Neuron (in vitro differentiated cells): Measurements from ENCODE around the gene SERPIND1.

ENCODE experiments used
- H2AFZ ChIP-seq: one replicate; pipeline ENCODE4 v1.6.1; 2013; ENCODE audit warnings: low read depth, mild to moderate bottlenecking, inconsistent platforms, low read length, moderate library complexity
- H3K27me3 ChIP-seq: one replicate; pipeline ENCODE4 v1.6.1; 2013; ENCODE audit warnings: low read length; ENCODE audit not compliant: insufficient read depth
- H3K36me3 ChIP-seq: one replicate; pipeline ENCODE4 v1.6.1; 2013; ENCODE audit warnings: low read length; ENCODE audit not compliant: insufficient read depth
- H3K4me1 ChIP-seq: one replicate; pipeline ENCODE4 v1.6.1; 2013; ENCODE audit warnings: low read length; ENCODE audit not compliant: insufficient read depth
- H3K4me3 ChIP-seq: 2 replicates; pipeline ENCODE4 v1.5.1; 2013; ENCODE audit warnings: mild to moderate bottlenecking, low read length, moderate library complexity
- H3K9me3 ChIP-seq: one replicate; pipeline ENCODE4 v1.6.1; 2013; ENCODE audit warnings: low read length

The SERPIND1 gene

DNA sequence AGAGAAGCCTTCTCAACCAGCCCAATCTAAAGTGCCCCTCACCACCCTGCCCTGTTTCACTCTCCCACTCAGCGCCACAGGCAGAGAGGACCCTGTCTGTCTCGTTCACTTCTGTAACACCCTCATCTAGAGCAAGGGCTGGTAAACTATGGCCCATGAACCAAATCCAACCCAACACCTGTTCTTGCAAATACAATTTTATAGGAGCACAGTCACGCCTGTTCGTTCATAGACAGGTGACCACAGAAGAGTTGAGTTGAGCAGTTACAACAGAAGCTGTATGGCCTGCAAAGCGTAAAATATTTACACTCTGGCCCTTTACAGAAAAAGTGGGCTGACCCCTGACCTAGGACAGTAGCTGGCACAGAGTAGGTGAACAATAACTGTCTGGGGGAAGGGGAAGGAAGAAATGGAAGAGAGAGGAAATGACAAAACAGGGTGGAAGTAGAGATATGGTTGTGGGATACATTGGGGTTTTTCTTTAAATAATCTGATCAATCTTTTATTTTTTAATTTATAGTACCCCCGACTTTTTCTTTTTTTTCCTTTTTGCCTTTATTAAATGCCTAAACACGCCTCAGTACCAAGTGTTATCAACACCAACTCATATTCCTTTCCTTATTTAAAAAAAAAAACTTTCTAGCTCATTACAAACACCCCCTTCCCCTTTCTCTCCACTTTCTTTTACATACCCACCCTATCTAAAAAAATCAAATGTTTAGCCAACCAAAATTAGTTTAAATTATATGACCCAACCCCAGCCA is 20.9 kb downstream of the SERPIND1 start:
- Histone ChIP-seq H2AFZ (no peak overlapping the region), H3K27me3 (no peaks in the 10 kb centered on the region), H3K36me3 (peaks cover 57% of the 10 kb centered on the region), H3K4me1 (no peaks in the 10 kb centered on the region), H3K9me3 (no peaks in the 10 kb centered on the region), H3K4me3 (no peak overlapping the region)

DNA sequence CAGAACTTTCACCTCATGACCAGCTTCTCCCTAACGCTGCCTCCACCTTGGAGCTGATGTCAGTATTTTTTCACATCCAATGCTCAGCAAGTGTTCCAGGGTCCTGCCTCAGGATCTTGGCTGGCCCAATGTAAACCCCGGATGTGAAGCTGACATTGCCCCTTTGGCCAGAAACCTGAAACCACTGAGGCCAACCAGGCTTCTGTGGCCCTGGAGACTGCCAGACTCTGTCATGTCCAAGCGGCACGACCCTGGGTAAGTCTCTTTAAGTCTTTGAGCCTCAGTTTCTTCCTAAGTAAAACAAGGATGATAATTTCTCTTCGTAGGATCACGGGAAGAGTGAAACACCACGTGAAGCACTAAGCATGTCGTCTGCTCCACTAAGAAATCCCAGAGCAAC is 22.8 kb downstream of the SERPIND1 start:
- H3K36me3 ChIP-seq, result peaks cover 66% of the 10 kb centered on the region
- no peak overlapping the region for H2AFZ ChIP-seq
- H3K9me3 ChIP-seq, result no peaks in the 10 kb centered on the region
- no peak overlapping the region for H3K4me3 ChIP-seq
- no peaks in the 10 kb centered on the region for H3K27me3 ChIP-seq
- no peaks in the 10 kb centered on the region for H3K4me1 ChIP-seq

DNA sequence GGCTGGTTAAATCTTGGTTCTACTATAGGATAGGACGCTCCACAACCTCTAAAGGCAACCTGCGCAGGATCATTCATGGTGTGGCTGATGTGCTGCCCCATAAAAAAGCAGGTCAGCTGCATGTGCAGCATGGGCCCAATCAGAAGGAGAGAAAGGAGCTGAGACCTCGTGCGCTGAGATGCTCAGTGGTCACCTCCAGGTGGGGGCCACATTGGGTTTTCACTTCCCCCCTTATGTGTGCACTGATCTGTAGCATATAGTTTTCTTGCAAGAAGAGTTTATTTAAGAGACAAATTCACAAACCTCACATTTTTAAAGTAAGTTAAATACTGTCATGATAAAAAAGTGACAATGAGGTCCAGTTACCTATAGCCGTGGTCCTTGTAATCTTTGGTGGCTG is 24.3 kb downstream of the SERPIND1 start:
- no peak overlapping the region for H3K4me3 ChIP-seq
- no peaks in the 10 kb centered on the region for H3K9me3 ChIP-seq
- H2AFZ ChIP-seq, result no peak overlapping the region
- no peaks in the 10 kb centered on the region for H3K27me3 ChIP-seq
- peaks cover 71% of the 10 kb centered on the region for H3K36me3 ChIP-seq
- no peaks in the 10 kb centered on the region for H3K4me1 ChIP-seq

DNA sequence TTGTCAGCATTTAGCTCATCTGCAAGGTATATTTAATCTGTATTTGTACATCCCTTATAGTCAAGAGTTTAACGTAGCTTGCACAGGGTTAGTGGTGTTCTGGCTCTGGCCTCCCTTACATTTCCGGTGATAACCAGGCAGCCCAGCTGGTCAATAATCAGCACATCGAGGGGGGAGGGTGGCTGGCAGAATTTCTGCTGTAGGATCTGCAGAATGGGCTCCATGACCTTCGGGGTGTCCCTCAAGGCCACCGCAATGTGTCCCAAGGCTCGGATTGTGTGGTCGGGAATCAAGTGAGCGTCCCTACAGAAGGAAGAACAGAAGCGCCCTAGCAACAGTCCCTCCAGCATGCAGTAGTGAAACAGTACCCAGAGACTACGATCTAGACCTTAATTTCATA is 25.1 kb downstream of the SERPIND1 start:
- no peaks in the 10 kb centered on the region for H3K9me3 ChIP-seq
- no peaks in the 10 kb centered on the region for H3K4me1 ChIP-seq
- no peak overlapping the region for H3K4me3 ChIP-seq
- H3K27me3 ChIP-seq, result no peaks in the 10 kb centered on the region
- peaks cover 75% of the 10 kb centered on the region for H3K36me3 ChIP-seq
- no peak overlapping the region for H2AFZ ChIP-seq

DNA sequence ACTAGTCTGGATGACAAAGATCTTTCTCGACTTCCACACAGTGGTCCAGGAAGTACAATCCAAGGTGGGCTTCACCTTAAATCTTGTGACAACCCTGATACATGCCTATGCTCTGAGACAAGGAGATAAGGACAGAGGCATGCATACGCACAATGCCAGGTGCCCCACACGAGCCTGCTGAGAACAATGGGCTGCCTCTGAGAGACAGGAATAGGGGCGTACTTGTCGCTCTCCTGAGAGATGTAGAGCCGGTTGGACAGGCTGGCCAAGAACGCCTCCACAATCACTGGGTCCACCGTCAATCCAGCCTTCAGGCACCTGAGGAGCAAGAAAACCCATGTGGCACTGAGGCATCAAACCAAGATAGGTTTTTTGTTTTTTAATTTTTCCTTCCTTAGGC is 25.5 kb downstream of the SERPIND1 start:
- H3K9me3 ChIP-seq, result no peaks in the 10 kb centered on the region
- peaks cover 76% of the 10 kb centered on the region for H3K36me3 ChIP-seq
- H3K27me3 ChIP-seq, result no peaks in the 10 kb centered on the region
- no peak overlapping the region for H3K4me3 ChIP-seq
- no peaks in the 10 kb centered on the region for H3K4me1 ChIP-seq
- no peak overlapping the region for H2AFZ ChIP-seq

DNA sequence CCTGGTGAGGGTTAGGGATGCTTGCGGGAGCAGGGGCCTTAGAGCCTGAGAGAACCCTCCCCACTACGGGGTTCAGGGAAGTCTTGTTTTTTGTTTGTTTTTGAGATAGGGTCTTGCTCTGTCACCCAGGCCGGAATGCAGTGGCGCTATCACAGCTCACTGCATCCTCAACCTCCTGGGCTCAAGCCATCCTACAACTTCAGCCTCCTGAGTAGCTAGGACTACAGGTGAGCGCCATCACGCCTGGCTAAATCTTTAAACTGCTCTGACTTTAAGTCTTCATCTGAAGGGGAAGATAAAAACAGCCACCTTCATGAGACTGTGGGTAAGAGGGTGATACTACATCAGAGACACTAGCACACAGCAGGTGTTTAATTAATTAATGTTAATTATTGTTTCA is 28.5 kb downstream of the SERPIND1 start:
- Histone ChIP-seq H3K36me3 (peaks cover 84% of the 10 kb centered on the region), H3K27me3 (no peaks in the 10 kb centered on the region), H2AFZ (no peak overlapping the region), H3K4me1 (no peaks in the 10 kb centered on the region), H3K9me3 (no peaks in the 10 kb centered on the region), H3K4me3 (no peak overlapping the region)

DNA sequence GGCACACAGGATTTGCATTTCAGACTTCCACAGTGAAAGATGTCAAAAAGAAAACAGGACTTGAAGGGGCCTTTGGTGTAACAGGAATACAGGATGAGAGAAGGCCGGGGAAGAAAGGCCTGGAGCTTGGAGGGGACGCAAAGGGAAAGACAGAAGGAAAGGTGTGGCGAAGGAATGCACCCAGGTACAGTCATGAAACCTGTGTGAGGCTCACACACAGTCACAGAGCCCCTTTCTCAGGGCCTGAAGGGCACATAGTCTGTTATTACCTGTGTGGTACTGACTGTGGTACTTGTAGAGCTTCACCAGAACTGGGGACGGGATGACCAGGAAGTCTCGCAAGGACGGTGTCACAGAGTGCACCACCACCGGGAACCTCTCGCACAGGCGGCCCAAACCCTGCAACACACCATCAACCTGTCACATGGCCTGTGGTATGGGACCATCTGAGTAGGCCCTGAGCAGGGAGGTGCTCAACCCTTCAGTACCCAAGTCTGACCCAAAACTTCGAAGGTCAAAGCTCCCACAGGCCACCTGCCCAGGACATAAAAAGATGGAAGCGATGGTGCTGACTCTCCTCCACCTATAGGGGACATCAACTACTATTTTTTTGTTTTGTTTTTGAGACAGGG is 29.1 kb downstream of the SERPIND1 start:
- no peaks in the 10 kb centered on the region for H3K4me1 ChIP-seq
- peaks cover 81% of the 10 kb centered on the region for H3K36me3 ChIP-seq
- H3K4me3 ChIP-seq, result no peak overlapping the region
- no peaks in the 10 kb centered on the region for H3K9me3 ChIP-seq
- no peak overlapping the region for H2AFZ ChIP-seq
- H3K27me3 ChIP-seq, result no peaks in the 10 kb centered on the region

DNA sequence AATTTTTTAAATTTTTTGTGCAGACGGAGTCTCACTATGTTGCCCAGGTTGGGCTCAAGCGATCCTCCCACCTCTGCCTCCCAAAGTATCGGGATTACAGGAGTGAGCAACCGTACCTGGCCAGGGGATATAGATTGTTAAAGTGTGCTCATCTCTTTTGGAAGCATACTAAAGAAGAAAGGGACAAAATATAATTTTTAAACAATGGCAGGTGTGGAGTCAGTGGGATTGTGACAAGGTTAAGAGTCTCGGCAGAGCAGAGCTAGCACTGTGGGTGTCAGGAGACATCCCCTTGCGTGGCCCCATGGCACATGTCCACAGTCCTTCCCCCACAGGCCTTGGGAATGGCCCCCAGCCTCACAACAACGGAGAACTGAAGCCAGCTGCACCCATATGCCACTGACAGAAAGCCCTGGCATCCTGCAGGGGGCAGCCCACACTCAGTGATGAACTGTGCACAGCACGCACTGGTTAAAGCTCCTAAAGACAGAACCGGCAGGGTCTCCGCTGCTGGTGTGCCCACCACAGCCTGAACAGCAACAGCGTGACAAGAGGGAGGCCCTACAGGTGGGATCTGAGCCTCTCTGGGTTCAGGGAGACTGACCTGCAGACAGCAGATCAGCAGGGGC is 29.9 kb downstream of the SERPIND1 start:
- Histone ChIP-seq H3K4me1 (no peaks in the 10 kb centered on the region), H3K4me3 (no peak overlapping the region), H2AFZ (no peak overlapping the region), H3K27me3 (no peaks in the 10 kb centered on the region), H3K36me3 (peaks cover 76% of the 10 kb centered on the region), H3K9me3 (no peaks in the 10 kb centered on the region)

DNA sequence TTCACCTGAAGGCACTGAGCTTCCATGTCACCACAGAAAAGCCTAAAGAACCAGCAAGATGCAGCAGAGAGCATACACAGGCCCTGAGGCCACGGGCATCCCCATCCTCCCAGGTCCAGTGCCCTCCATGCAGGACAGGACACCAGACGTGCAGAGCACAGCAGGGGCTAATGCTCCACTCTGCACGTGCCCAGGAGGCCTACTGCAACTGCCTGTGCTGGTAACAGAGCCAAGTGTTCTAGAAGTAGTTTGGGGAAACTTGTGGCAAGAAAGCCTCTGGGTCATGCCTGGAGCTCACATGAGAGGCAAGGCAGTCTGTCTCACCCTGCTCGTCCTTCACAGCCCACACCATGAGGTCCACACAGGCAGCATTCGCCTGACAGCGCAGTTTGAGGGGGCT is 30.7 kb downstream of the SERPIND1 start:
- peaks cover 76% of the 10 kb centered on the region for H3K36me3 ChIP-seq
- no peaks in the 10 kb centered on the region for H3K27me3 ChIP-seq
- H3K4me3 ChIP-seq, result no peak overlapping the region
- no peaks in the 10 kb centered on the region for H3K9me3 ChIP-seq
- no peaks in the 10 kb centered on the region for H3K4me1 ChIP-seq
- no peak overlapping the region for H2AFZ ChIP-seq

DNA sequence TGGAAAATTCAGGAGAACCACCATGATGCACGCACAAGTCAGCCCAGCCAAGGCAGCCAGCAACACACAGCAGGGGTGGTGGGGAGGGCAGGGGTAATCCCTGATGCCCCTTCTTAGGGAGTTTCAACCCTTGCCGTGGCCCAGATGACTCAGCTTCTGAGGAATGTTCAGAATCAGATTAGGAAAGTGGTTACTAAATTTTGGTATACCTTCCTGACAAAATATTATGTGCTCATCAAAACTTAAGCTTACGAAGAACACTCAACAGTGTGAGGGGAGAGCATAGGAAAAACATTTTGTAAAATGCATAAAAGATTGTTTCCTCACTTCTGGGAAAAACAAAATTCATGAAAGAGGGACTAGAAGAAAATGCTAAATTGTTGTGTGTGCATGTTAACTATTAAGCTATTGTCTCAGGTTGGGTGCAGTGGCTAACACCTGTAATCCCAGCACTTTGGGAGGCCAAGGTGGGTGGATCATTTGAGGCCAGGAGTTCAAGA is 32.1 kb downstream of the SERPIND1 start:
- H3K27me3 ChIP-seq, result no peaks in the 10 kb centered on the region
- no peaks in the 10 kb centered on the region for H3K9me3 ChIP-seq
- no peaks in the 10 kb centered on the region for H3K4me1 ChIP-seq
- H2AFZ ChIP-seq, result no peak overlapping the region
- peaks cover 82% of the 10 kb centered on the region for H3K36me3 ChIP-seq
- H3K4me3 ChIP-seq, result no peak overlapping the region

DNA sequence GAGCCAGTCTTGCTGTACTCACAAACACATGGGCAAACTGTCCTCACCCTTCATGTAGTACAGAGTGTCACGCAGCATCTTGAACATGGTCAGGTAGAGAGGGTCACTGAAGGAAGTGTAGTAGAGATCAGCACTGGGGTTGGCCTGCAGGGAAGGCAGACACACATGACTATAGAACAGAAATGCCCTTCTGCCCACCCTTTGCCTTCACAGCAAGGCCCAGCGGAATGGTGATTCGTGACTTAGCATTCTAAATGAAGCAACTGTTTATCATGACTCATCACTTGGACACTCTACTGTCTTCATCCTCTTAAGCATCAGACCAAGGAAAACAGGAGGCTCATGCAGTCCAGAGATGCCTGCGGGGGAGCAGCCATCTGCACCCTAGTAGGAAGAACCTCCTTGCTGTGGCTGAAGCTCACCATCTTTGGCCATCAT is 33.4 kb downstream of the SERPIND1 start:
- Histone ChIP-seq H2AFZ (no peak overlapping the region), H3K4me1 (no peaks in the 10 kb centered on the region), H3K36me3 (peaks cover 78% of the 10 kb centered on the region), H3K27me3 (no peaks in the 10 kb centered on the region), H3K4me3 (no peak overlapping the region), H3K9me3 (peaks cover 2% of the 10 kb centered on the region)

DNA sequence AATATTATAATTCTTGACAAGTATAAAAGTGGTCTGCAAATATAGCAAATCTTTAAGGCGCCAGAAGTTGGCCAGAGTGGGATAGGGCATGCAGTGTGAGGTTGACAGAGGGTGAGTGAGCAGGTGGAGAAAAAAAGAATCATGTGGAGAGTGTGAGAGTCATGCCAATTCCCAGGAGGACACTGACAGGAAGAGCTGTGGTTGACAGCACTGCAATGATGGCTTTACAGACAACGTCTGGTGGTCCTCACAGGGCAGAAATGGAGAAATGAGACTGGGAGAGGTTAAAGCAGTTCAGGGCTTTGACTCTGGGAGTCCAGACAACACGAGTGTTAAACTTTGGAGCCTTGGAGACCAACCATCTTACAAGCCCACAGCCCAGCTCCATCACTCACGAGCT is 34.9 kb downstream of the SERPIND1 start:
- Histone ChIP-seq H3K27me3 (no peaks in the 10 kb centered on the region), H2AFZ (no peak overlapping the region), H3K9me3 (peaks cover 2% of the 10 kb centered on the region), H3K4me3 (no peak overlapping the region), H3K36me3 (peaks cover 73% of the 10 kb centered on the region), H3K4me1 (no peaks in the 10 kb centered on the region)

DNA sequence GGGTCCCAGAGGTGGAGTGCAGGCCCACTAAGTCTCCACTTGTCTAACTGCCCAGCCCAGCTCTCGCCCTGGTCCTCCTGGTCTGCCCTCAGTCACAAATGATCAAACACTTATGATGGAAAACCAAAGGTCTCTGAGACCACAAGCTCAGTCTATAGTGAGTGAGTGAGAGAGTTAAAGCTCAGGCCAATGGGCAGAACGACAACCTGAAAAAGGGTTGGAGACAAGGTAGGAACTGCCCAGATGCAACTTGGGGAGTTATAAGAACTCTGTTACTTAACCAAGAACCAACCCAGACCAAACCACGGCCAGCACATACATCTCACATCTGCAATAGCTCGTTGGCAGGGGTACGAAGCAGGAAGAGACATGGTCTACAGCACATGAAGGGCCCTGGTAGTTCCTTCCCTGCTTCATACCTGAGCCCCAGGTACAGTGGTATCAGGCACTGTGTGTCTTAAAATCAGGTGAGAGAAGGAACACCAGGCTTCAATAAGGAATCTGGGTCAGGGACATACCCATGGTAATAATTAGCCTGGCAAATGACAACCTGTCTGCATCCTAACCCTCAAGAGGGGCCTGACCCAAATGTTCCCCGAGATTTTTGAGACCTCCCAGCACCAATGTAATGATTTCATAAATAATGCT is 35.7 kb downstream of the SERPIND1 start:
- no peak overlapping the region for H2AFZ ChIP-seq
- H3K4me1 ChIP-seq, result no peaks in the 10 kb centered on the region
- peaks cover 68% of the 10 kb centered on the region for H3K36me3 ChIP-seq
- no peaks in the 10 kb centered on the region for H3K27me3 ChIP-seq
- peaks cover 2% of the 10 kb centered on the region for H3K9me3 ChIP-seq
- no peak overlapping the region for H3K4me3 ChIP-seq
